Esophagus muscularis mucosa (tissue), 4 donors: ENCODE results near the gene PRKAA2.

Experiments used
- EP300 ChIP-seq: sonication (generic); formaldehyde crosslinking; IDR thresholded peaks from one replicate; pipeline ENCODE4 v1.6.1; 2017; ENCODE audit warnings: antibody characterized with exemption
- POLR2A ChIP-seq: fragments of 450-650 bp; IDR thresholded peaks from one replicate; pipeline ENCODE4 v1.6.1; 2017; ENCODE audit warnings: antibody characterized with exemption, moderate library complexity, mild to moderate bottlenecking, low read depth
- TF ChIP-seq, protein P1 (sequence below), 3 experiments: fragments of 200-600 bp in 2 of 3; fragments of 450-650 bp in 1 of 3; sonication (generic) in 2 of 3; IDR thresholded peaks; one replicate each; pipeline ENCODE4 v1.5.1; 2017 to 2019; ENCODE audit warnings: antibody characterized with exemption in 3 of 3, mild to moderate bottlenecking in 2 of 3, moderate library complexity in 1 of 3

DNA sequence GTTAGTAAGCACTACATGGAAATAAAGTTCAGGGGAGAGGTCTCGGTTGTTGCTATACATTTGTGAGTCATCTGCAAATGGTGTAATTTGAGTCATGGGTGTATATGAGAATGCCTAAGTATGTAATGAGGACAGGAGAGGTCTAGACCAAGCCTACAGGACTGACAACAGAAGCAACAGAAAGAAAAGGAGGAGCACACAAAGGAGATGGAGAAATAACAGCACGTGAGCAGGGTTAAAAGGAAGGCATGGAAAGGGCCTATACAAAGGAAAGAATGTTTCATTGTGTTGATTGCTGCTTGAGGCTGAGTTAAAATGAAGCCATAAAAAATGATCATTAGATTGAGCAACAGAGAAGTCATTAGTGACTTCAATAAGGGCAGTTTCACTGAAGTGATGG, 28.0 kb upstream of the PRKAA2 start:
- TF ChIP-seq, protein P1, sequence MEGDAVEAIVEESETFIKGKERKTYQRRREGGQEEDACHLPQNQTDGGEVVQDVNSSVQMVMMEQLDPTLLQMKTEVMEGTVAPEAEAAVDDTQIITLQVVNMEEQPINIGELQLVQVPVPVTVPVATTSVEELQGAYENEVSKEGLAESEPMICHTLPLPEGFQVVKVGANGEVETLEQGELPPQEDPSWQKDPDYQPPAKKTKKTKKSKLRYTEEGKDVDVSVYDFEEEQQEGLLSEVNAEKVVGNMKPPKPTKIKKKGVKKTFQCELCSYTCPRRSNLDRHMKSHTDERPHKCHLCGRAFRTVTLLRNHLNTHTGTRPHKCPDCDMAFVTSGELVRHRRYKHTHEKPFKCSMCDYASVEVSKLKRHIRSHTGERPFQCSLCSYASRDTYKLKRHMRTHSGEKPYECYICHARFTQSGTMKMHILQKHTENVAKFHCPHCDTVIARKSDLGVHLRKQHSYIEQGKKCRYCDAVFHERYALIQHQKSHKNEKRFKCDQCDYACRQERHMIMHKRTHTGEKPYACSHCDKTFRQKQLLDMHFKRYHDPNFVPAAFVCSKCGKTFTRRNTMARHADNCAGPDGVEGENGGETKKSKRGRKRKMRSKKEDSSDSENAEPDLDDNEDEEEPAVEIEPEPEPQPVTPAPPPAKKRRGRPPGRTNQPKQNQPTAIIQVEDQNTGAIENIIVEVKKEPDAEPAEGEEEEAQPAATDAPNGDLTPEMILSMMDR (IDR thresholded peaks at IDR 0.05): no peak
- TF ChIP-seq EP300 (no peak), POLR2A (no peak)
